NCI-H2107 treated with DMSO at 0.1 percent for 48 hours (cell line): ENCODE measurements around the gene AJAP1.
"Not testable (repeated sequence)": the region's sequence is repeated elsewhere in the genome, so short reads cannot be mapped to it uniquely, and the experiment has no call there.

Experiments
- DNase-seq: peaks from one replicate; lab custom pipeline; 2025; ENCODE audit not compliant: unreplicated experiment; lab: John Stamatoyannopoulos, UW

AJAP1 gene

GRCh38 chr1:4657244-4657789, 2.9 kb downstream of the AJAP1 start:
- DNase-seq: no peak

GRCh38 chr1:4657960-4658541, 3.6 kb downstream of the AJAP1 start:
- no peak for DNase-seq

- no peak for DNase-seq
Observed at GRCh38 chr1:4658643-4659628, 4.5 kb downstream of the AJAP1 start.

- DNase-seq: no peak
Observed at GRCh38 chr1:4660917-4661594, 6.6 kb downstream of the AJAP1 start.

GRCh38 chr1:4661595-4661917, 7.1 kb downstream of the AJAP1 start:
- DNase-seq: no peak

- DNase-seq: no peak
Observed at GRCh38 chr1:4662168-4662567, 7.8 kb downstream of the AJAP1 start.

- no peak for DNase-seq
Observed at GRCh38 chr1:4662723-4663122, 8.3 kb downstream of the AJAP1 start.

- DNase-seq: no peak
Observed at GRCh38 chr1:4664095-4664494, 9.7 kb downstream of the AJAP1 start.

- DNase-seq: no peak
Observed at GRCh38 chr1:4664606-4665005, 10.2 kb downstream of the AJAP1 start.

GRCh38 chr1:4665456-4665855, 11.0 kb downstream of the AJAP1 start:
- no peak for DNase-seq

- DNase-seq: not testable (repeated sequence)
Observed at GRCh38 chr1:4666683-4667082, 12.3 kb downstream of the AJAP1 start.

- no peak for DNase-seq
Observed at GRCh38 chr1:4668743-4669700, 14.6 kb downstream of the AJAP1 start.

GRCh38 chr1:4670265-4670664, 15.9 kb downstream of the AJAP1 start:
- DNase-seq: no peak

- no peak for DNase-seq
Observed at GRCh38 chr1:4671828-4672227, 17.4 kb downstream of the AJAP1 start.

- DNase-seq: no peak
Observed at GRCh38 chr1:4673494-4673893, 19.1 kb downstream of the AJAP1 start.

GRCh38 chr1:4674117-4674516, 19.7 kb downstream of the AJAP1 start:
- no peak for DNase-seq

- DNase-seq: no peak
Observed at GRCh38 chr1:4674676-4675075, 20.3 kb downstream of the AJAP1 start.

- no peak for DNase-seq
Observed at GRCh38 chr1:4675454-4676186, 21.2 kb downstream of the AJAP1 start.

GRCh38 chr1:4676253-4676652, 21.8 kb downstream of the AJAP1 start:
- no peak for DNase-seq

GRCh38 chr1:4677608-4678007, 23.2 kb downstream of the AJAP1 start:
- no peak for DNase-seq
